Activated B cell treated with CpG ODN at 0.5 μM for 24 hours (primary cell): ENCODE results near the gene AP1M2. TPM values are rescaled to one million over a fixed set of nuclear protein-coding genes. Genes with fewer than 3 reads are reported as not detected.
"Not testable (repeated sequence)": the region's sequence is repeated elsewhere in the genome, so short reads cannot be mapped to it uniquely, and the experiment has no call there.

Experiments used
- ATAC-seq: fragments of 200-7000 bp; cut with Tn5 transposase; one replicate; pipeline ENCODE4 v1.10.0; 2021; ENCODE audit warnings: low read depth, mild to moderate bottlenecking, moderate library complexity
- CTCF ChIA-PET: fragments of 350-600 bp; sonication (Branson Sonifier 250); formaldehyde crosslinking; loops from one replicate; lab custom pipeline; 2021; ENCODE audit warnings: antibody characterized with exemption; lab: Charles Lee
- POLR2A ChIA-PET: fragments of 350-600 bp; sonication (Branson Sonifier 250); formaldehyde crosslinking; loops from one replicate; lab custom pipeline; 2021; ENCODE audit warnings: antibody characterized with exemption; lab: Charles Lee
- DNase-seq: peaks from one replicate; pipeline ENCODE4 v3.0.0; 2022
- H3K27ac Mint-ChIP-seq: one replicate; pipeline ENCODE4 v1.8.0; 2020; ENCODE audit warnings: mixed read lengths
- H3K27me3 Mint-ChIP-seq: one replicate; pipeline ENCODE4 v1.8.0; 2021; ENCODE audit warnings: mixed read lengths
- H3K36me3 Mint-ChIP-seq: one replicate; pipeline ENCODE4 v1.8.0; 2021; ENCODE audit warnings: low read depth, mixed read lengths
- H3K4me1 Mint-ChIP-seq: one replicate; pipeline ENCODE4 v1.8.0; 2021; ENCODE audit warnings: mixed read lengths
- H3K4me3 Mint-ChIP-seq: one replicate; pipeline ENCODE4 v1.8.0; 2020; ENCODE audit warnings: mild to moderate bottlenecking, mixed read lengths
- H3K9me3 Mint-ChIP-seq: one replicate; pipeline ENCODE4 v1.8.0; 2020; ENCODE audit warnings: mixed read lengths
- intact Hi-C: fragments of 100-400 bp; cut with micrococcal nuclease; formaldehyde crosslinking; loops from one replicate; pipeline ENCODE4 v1.15.1; 2024
- total RNA-seq: library from RNA; stranded (reverse); gene quantifications from 2 replicates; pipeline ENCODE4 v1.2.3, GENCODE V29; 2022
- TF ChIP-seq, protein P1 (sequence below): fragments of 200-600 bp; IDR thresholded peaks from one replicate; pipeline ENCODE4 v1.8.0; 2022; ENCODE audit warnings: antibody characterized with exemption, mild to moderate bottlenecking

Gene AP1M2
- total RNA-seq, 1 donor from 2014 or later = not detected

DNA sequence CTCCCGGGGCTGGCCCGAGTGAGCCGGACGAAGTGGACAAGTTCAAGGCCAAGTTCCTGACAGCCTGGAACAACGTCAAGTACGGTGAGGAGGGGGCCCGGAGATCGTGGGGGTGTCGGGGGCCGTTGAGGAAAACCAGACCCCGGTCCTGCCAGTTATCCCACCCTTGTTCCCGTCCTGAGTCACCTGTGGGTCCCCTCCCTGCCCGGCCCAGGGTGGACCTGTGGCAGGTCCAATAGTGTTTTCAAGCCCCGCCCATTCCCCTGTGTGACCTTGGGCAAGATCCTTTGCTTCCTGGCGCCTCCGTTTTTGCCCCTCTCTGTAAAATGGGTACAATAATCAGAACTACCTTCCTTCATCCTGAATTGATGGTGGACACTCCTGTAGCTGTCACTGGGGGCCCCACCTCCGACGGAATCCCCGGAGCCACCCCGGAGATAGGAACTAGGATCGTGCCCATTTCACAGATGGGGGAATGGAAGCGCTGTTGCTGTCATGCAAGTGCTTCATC, 42.8 kb downstream of the AP1M2 start:
- Mint-ChIP-seq H3K27me3 (peaks cover 3% of the 10 kb centered on the region), H3K36me3 (peaks cover 19% of the 10 kb centered on the region), H3K27ac (peak overlapping the region; percentile 72), H3K9me3 (no peaks in the 10 kb centered on the region), H3K4me3 (peak overlapping the region; percentile 86), H3K4me1 (peaks cover 15% of the 10 kb centered on the region)
- TF ChIP-seq, protein P1, sequence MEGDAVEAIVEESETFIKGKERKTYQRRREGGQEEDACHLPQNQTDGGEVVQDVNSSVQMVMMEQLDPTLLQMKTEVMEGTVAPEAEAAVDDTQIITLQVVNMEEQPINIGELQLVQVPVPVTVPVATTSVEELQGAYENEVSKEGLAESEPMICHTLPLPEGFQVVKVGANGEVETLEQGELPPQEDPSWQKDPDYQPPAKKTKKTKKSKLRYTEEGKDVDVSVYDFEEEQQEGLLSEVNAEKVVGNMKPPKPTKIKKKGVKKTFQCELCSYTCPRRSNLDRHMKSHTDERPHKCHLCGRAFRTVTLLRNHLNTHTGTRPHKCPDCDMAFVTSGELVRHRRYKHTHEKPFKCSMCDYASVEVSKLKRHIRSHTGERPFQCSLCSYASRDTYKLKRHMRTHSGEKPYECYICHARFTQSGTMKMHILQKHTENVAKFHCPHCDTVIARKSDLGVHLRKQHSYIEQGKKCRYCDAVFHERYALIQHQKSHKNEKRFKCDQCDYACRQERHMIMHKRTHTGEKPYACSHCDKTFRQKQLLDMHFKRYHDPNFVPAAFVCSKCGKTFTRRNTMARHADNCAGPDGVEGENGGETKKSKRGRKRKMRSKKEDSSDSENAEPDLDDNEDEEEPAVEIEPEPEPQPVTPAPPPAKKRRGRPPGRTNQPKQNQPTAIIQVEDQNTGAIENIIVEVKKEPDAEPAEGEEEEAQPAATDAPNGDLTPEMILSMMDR = no peak
- DNase-seq (peak; percentile 29), ATAC-seq (peak; percentile 3)
- ChIA-PET POLR2A (interaction anchor here (3.0 kb wide), 1 partner anchor 9 kb away, joined by 16 read pairs; no protein-coding TSS in a partner anchor), CTCF (no interaction called here)
- intact Hi-C loops = no loop called here

DNA sequence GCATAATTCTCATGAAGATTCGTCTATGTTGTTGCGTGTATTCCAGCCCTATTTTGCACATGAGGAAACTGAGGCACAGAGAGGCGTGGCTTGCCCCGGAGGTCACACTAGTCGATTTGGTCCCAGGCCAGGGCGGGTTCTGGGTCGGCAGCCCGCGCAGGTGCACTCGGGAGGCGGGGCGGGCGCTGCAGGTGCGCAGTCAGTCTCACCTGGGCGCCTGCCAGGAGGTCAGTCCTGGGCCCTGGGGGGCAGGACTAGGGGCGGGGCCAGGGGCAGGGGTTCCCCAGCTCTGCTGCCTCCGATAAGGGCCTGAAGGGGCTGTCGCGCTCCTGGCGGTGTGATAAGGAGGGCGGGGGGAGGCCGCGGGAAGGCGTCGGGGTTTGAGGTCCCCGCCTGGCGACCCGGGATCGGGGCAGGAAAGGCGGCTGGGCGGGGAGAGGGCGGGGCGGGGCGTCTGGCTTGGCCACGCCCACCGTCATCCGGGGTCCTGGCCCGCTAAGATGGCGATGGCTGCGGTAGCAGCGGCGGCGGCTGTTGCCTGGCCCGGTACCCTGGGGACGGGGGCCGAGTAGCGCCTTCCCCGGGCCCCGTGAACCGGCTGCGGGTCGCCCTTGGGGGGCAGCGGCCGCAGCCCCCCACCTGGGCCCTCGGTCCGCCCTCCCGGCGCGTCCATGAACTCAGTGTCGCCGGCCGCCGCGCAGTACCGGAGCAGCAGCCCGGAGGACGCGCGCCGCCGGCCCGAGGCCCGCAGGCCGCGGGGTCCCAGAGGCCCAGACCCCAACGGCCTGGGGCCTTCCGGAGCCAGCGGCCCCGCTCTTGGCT, 43.5 kb downstream of the AP1M2 start, which contains the start of gene ATG4D:
Gene ATG4D (plus strand): TSS at position 485 of the 822 bp plus-strand sequence. CDS start 187 bp downstream, at position 672.
- peak; percentile 79 for DNase-seq
- H3K36me3 Mint-ChIP-seq = peaks cover 12% of the 10 kb centered on the region
- peaks cover 18% of the 10 kb centered on the region for H3K4me1 Mint-ChIP-seq
- H3K9me3 Mint-ChIP-seq = no peaks in the 10 kb centered on the region
- ATAC-seq = peak; percentile 88
- CTCF ChIA-PET = interaction anchor here (2.5 to 2.9 kb wide), 2 partner anchors 24 to 29 kb away, joined by 16 to 23 read pairs; partner anchors contain the start of genes CDKN2D and KRI1
- intact Hi-C loops = loop anchor here (1.0 kb wide), 2 partner anchors 23 to 41 kb away; partner anchors contain the start of gene KRI1
- peak within 1 kb of the TSS; percentile 86 for H3K4me3 Mint-ChIP-seq
- H3K27me3 Mint-ChIP-seq = peaks cover 9% of the 10 kb centered on the region
- POLR2A ChIA-PET = interaction anchor here (0.5 to 3.0 kb wide), 11 partner anchors 10 to 831 kb away, joined by 3 to 16 read pairs (median 5); partner anchors contain the start of genes CDKN2D and QTRT1
- TF ChIP-seq, protein P1 = no peak
- peak within 1 kb of the TSS; percentile 72 for H3K27ac Mint-ChIP-seq

DNA sequence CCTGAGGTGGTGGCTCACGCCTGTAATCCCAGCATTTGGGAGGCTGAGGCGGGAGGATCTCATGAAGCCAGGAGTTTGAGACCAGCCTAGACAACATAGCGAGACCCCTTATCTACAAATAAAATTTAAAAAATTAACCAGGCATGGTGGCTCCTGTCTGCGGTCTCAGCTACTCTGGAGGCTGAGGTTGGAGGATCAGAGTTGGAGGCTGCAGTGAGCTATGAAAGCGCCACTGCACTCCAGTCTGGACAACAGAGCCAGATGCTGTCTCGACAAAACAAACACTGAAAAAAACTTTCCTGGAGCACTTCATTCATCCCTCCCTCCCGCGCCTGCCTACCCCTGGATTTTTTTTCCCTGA, 44.1 kb downstream of the AP1M2 start:
- TF ChIP-seq, protein P1 = no peak
- no peak for DNase-seq
- Mint-ChIP-seq H3K4me1 (peaks cover 18% of the 10 kb centered on the region), H3K27ac (peak overlapping the region; percentile 66), H3K27me3 (peaks cover 12% of the 10 kb centered on the region), H3K4me3 (peak overlapping the region; percentile 77), H3K36me3 (peaks cover 7% of the 10 kb centered on the region), H3K9me3 (no peaks in the 10 kb centered on the region)
- intact Hi-C loops = loop anchor here (1.0 kb wide), 2 partner anchors 23 to 41 kb away; partner anchors contain the start of gene KRI1
- POLR2A ChIA-PET = interaction anchor here (0.6 to 3.0 kb wide), 12 partner anchors 10 to 832 kb away, joined by 3 to 16 read pairs (median 4); partner anchors contain the start of genes CDKN2D, KRI1 and QTRT1
- CTCF ChIA-PET = interaction anchor here (0.8 to 2.9 kb wide), 3 partner anchors 10 to 29 kb away, joined by 3 to 23 read pairs (median 16); partner anchors contain the start of genes CDKN2D and KRI1
- ATAC-seq = no peak

DNA sequence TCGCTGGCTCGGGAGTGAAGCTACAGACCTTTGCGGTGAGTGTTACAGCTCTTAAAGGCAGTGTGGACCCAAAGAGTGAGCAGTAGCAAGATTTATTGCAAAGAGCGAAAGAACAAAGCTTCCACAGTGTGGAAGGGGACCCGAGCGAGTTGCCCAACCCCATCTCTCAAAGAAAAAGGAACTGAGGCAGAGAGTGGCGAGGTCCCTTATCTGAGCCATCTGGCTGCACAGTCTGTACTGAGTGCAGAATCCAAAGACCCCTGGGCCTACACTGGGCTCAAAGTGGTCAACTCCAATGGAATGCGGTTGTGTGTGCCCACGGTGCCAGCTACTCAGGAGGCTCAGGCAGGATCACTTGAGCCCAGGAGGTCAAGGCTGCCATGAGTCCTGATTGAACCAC, 48.1 kb downstream of the AP1M2 start:
- H3K27ac Mint-ChIP-seq, CTCF ChIA-PET, H3K36me3 Mint-ChIP-seq, ATAC-seq, intact Hi-C loops, DNase-seq, POLR2A ChIA-PET, H3K4me3 Mint-ChIP-seq, H3K9me3 Mint-ChIP-seq, H3K4me1 Mint-ChIP-seq: not testable (repeated sequence)
- H3K27me3 Mint-ChIP-seq = peaks cover 16% of the 10 kb centered on the region

DNA sequence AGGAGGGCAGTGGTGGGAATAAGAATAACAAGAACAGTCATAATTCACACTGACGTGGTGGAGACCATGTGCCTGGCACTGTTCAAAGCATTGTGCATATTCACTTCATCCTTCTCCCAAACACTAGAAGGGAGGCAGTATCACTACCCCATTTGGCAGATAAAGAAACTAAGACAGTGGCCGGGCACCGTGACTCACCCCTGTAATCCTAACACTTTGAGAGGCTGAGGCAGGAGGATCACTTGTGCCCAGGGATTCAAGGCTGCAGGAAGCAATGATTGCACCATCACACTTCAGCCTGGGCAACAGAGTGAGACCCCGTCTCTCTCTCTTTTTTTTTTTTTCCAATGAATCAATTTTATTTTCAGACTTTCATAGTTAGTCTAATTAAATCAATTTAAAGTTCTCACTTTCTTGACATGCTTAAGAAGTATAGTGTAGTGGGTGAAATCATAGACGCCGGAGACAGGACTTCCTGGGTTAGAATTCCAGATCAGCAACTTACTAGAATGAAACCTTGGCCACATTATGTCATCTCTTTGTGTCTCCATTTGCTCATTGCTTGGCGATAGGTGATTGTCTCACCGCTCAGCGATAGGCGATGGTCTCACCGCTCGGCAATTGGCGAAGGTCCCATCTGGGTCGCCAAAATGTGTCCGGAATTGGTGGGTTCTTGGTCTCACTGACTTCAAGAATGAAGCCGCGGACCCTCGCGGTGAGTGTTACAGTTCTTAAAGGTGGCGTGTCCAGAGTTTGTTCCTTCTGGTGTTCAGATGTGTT, 48.7 kb downstream of the AP1M2 start:
- ATAC-seq (no peak), DNase-seq (no peak)
- Mint-ChIP-seq H3K4me3 (no peak overlapping the region), H3K27me3 (peaks cover 16% of the 10 kb centered on the region), H3K27ac (no peak overlapping the region), H3K36me3 (no peaks in the 10 kb centered on the region), H3K9me3 (no peaks in the 10 kb centered on the region), H3K4me1 (peaks cover 7% of the 10 kb centered on the region)
- TF ChIP-seq, protein P1 = no peak
- ChIA-PET CTCF (no interaction called here), POLR2A (interaction anchor here (0.6 kb wide), 1 partner anchor 371 kb away, joined by 4 read pairs; no protein-coding TSS in a partner anchor)
- intact Hi-C loops = no loop called here
